CD4-positive, CD25-positive, alpha-beta regulatory T cell (primary cell): Measurements from ENCODE around the gene AOPEP. TPM values are rescaled to one million over a fixed set of nuclear protein-coding genes. Genes with fewer than 3 reads are reported as not detected.

Experiments used
- ATAC-seq, 2 donors: fragments of 150-1000 bp; cut with Tn5 transposase; one replicate each; pipeline ENCODE4 v1.10.0; 2021; ENCODE audit warnings: low read depth in 2 of 2, moderate number of reproducible peaks in 2 of 2, moderate library complexity in 1 of 2
- DNase-seq, 3 donors: peaks; one replicate each; pipeline versions ENCODE4 v3.0.0 to v3.0.0-alpha.2; 2012 to 2022; ENCODE audit warnings: mixed read lengths in 1 of 3
- H3K27ac ChIP-seq: one replicate; pipeline ENCODE4 v1.7.0; 2013; ENCODE audit warnings: mild to moderate bottlenecking, low read length; ENCODE audit not compliant: insufficient read depth, poor library complexity, severe bottlenecking
- H3K27me3 ChIP-seq: one replicate; pipeline ENCODE4 v1.7.0; 2013; ENCODE audit warnings: low read length; ENCODE audit not compliant: control insufficient read depth, insufficient read depth
- H3K36me3 ChIP-seq: one replicate; pipeline ENCODE4 v1.7.0; 2013; ENCODE audit warnings: mild to moderate bottlenecking, low read length, moderate library complexity; ENCODE audit not compliant: control insufficient read depth, insufficient read depth
- H3K4me1 ChIP-seq: 2 replicates; pipeline ENCODE4 v1.7.0; 2013; ENCODE audit warnings: mild to moderate bottlenecking, low read length; ENCODE audit not compliant: insufficient read depth, control insufficient read depth, poor library complexity, severe bottlenecking
- H3K4me3 ChIP-seq: one replicate; pipeline ENCODE4 v1.7.0; 2013; ENCODE audit warnings: low read depth, mild to moderate bottlenecking, low read length, moderate library complexity
- H3K9me3 ChIP-seq, 2 experiments: 1 replicate in 1 of 2; 2 replicates in 1 of 2; pipeline ENCODE4 v1.7.0; 2013; ENCODE audit warnings: low read length in 2 of 2, mild to moderate bottlenecking in 1 of 2, moderate library complexity in 1 of 2; ENCODE audit not compliant: control insufficient read depth in 2 of 2
- H3K27ac Mint-ChIP-seq, 3 donors: one replicate each; pipeline ENCODE4 v1.8.0; 2020 to 2022; ENCODE audit warnings: mild to moderate bottlenecking in 3 of 3, mixed read lengths in 3 of 3, moderate library complexity in 2 of 3
- H3K27me3 Mint-ChIP-seq: one replicate; pipeline ENCODE4 v1.8.0; 2022; ENCODE audit warnings: mild to moderate bottlenecking, mixed read lengths
- H3K36me3 Mint-ChIP-seq: one replicate; pipeline ENCODE4 v1.8.0; 2020; ENCODE audit warnings: mixed read lengths
- H3K4me1 Mint-ChIP-seq, 4 donors: one replicate each; pipeline ENCODE4 v1.8.0; 2020 to 2022; ENCODE audit warnings: mixed read lengths in 4 of 4, mild to moderate bottlenecking in 1 of 4
- H3K4me3 Mint-ChIP-seq, 4 donors: one replicate each; pipeline ENCODE4 v1.8.0; 2020 to 2022; ENCODE audit warnings: mild to moderate bottlenecking in 4 of 4, mixed read lengths in 4 of 4, moderate library complexity in 3 of 4
- H3K9me3 Mint-ChIP-seq, 7 donors: one replicate each; pipeline ENCODE4 v1.8.0; 2020 to 2022; ENCODE audit warnings: mixed read lengths in 7 of 7, mild to moderate bottlenecking in 3 of 7, moderate library complexity in 2 of 7
- polyA plus RNA-seq, 4 donors: library from polyadenylated mRNA; unstranded; fragments of 300-500 nt; fragmentation: Illumina TruSeq; gene quantifications; one replicate each; pipeline ENCODE4 v1.2.3, GENCODE V29; 2021
- total RNA-seq: library from RNA; stranded (reverse); gene quantifications from one replicate; pipeline ENCODE4 v1.2.3, GENCODE V29; 2022

AOPEP gene
- total and polyA plus RNA-seq, 5 donors from 2014 or later, result 4.6 to 12.9 (median 6.4) TPM

DNA sequence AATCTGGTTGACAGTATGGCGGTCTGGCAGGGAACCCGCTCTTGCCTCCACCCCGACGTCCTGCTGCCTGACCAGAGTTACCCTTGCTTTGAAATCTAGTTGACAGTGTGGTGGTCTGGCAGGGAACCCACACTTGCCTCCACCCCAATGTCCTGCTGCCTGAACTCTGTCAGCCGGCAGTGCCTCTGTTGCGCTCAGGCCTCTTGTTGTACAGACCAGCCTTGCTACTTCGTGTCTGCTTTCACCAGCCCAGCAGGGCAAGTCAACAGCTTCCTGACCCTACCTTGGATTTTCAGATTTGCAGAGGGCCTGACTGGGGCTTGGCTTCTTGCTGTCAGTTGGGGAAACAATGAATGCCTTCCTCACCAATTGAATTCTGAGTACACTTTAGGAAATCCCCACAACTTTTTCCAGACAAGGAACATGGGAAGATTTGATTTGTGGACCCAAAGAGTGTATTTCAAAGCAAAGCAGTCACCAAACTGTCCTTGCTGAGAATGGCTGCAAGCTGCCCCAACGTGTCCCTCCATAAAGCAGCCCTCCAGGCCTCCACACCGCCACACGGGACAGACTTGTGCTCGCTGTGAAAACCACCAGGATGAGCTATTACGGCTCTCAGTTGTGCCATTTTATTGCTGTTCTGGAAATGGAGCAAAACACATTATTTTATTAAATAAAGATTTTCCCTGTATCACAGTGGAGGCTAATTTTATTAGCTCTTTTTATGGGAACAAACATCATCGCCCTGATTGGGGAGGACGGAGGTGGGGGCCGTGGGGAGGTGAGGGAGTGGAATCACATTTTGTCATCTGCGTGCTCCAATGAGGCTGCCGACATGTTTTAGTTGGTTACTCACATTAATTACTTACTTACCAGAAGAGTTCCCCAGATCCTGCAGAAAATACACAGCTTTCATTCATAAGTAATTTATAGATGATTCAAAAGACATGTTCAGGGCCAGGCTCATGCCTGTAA lies 189.3 kb downstream of the AOPEP start:
- H3K9me3 ChIP-seq, result no peaks in the 10 kb centered on the region
- DNase-seq (no peak), ATAC-seq (no peak)
- no peak overlapping the region for H3K4me3 ChIP-seq
- Mint-ChIP-seq H3K9me3 (no peaks in the 10 kb centered on the region), H3K36me3 (no peaks in the 10 kb centered on the region), H3K27me3 (no peaks in the 10 kb centered on the region), H3K27ac (no peak overlapping the region), H3K4me3 (no peak overlapping the region), H3K4me1 (peaks cover 0 to 8% (median 0%) of the 10 kb centered on the region in 4 donors)
- no peaks in the 10 kb centered on the region for H3K27me3 ChIP-seq
- no peaks in the 10 kb centered on the region for H3K36me3 ChIP-seq
- no peaks in the 10 kb centered on the region for H3K4me1 ChIP-seq
- H3K27ac ChIP-seq, result no peak overlapping the region

DNA sequence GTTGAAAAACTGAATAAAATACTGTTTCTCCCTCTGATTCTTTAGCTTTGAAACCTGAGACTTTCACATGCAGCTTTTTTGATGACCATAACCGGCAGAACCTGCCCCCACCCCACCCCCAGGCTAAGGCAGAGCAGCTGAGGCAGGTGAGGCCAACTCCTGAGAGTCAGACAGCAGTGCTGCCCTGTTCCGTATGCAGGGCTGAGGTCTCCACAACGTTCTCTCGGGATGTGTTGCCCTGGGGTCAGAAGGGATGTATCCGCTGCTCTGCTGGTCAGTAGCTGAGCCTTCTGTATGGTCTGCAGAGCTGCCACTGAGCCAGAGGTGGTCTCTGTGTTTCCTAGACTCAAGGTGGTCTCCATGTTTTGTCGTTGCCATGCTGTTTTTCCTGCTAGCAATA lies 190.5 kb downstream of the AOPEP start:
- Histone ChIP-seq H3K9me3 (no peaks in the 10 kb centered on the region), H3K36me3 (no peaks in the 10 kb centered on the region), H3K27me3 (no peaks in the 10 kb centered on the region), H3K4me3 (no peak overlapping the region), H3K4me1 (no peaks in the 10 kb centered on the region), H3K27ac (no peak overlapping the region)
- H3K27ac Mint-ChIP-seq, result no peak overlapping the region
- no peak for ATAC-seq
- no peaks in the 10 kb centered on the region for H3K36me3 Mint-ChIP-seq
- H3K4me1 Mint-ChIP-seq, result peaks cover 0 to 8% (median 0%) of the 10 kb centered on the region in 4 donors
- no peaks in the 10 kb centered on the region for H3K9me3 Mint-ChIP-seq
- H3K27me3 Mint-ChIP-seq, result no peaks in the 10 kb centered on the region
- DNase-seq, result no peak
- no peak overlapping the region for H3K4me3 Mint-ChIP-seq

DNA sequence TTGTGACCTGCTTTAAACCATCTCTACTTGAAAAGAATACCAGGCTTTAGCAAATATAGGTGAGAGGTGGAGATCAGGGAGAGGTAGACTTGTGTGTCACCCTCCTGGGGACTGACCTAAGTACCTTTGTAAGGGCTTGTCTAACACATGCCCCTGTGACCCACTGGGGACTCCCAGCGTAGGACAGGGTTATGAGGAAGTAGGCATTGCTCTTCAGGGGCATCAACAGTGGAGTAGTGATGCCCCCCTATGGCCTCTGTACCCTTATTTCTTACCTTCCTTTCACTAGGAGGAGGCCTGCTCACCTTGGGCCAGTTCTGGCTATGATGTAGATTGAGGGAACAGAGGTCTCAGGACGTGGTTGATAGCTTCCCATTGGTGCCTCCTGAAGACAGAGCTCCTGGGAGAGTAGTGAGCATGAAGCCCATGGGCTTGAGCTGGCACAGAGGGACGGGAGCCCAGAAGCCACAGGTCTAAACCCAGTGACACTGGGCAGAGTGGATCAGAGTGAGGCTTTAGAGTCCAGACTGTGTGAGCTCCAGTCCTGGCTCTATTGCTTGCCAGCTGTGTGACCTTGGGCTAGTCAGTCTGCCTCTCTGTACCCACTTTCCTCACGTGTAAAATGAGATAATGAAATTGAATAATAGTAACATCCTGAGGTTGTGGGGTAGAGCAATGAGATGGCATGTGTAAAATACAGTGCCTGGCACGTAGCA lies 191.7 kb downstream of the AOPEP start:
- Histone ChIP-seq H3K27ac (no peak overlapping the region), H3K4me3 (no peak overlapping the region), H3K36me3 (no peaks in the 10 kb centered on the region), H3K9me3 (no peaks in the 10 kb centered on the region), H3K27me3 (no peaks in the 10 kb centered on the region), H3K4me1 (no peaks in the 10 kb centered on the region)
- no peaks in the 10 kb centered on the region for H3K27me3 Mint-ChIP-seq
- ATAC-seq (peak; percentile 34 to 50), DNase-seq (peak in 2 of 3 donors; percentile 14 to 43)
- no peaks in the 10 kb centered on the region for H3K36me3 Mint-ChIP-seq
- no peaks in the 10 kb centered on the region for H3K9me3 Mint-ChIP-seq
- H3K27ac Mint-ChIP-seq, result peak overlapping the region in 2 of 3 donors; percentile 6 to 67
- H3K4me1 Mint-ChIP-seq, result peaks cover 0 to 8% (median 0%) of the 10 kb centered on the region in 4 donors
- H3K4me3 Mint-ChIP-seq, result no peak overlapping the region

DNA sequence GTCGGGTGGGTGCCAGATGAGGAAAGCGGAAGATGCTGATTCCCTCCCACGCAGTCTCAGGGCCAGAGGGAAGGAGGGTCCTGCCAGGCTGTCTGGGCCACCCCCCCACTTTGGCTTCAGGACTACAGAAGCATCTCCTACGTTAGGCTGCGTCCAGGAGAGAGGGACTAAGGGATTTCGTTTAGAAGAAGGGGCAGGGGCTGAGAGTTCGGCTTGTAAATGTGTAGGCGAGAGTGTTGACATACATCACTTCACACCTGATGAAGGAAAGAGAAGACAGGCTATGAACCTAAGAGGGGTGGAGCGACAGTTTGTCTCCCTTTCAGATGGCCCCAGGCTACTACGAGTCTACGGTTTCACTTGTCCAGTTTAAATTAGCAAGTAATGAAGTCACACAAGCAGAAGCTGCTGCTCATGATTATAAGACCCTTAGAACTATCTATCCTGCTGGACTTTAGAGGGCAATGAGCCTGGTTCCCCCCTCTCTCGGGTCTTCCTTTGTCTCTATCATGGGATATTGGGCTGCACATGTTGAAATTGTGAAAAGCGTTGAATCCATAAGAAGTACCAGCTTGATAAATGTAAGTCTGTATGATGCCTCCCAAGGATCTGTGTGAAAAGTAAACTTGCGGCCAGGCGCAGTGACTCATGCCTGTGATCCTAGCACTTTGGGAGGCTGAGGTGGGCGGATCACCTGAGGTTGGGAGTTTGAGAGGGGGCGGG lies 193.0 kb downstream of the AOPEP start:
- H3K27me3 ChIP-seq, result no peaks in the 10 kb centered on the region
- peaks cover 6% of the 10 kb centered on the region for H3K36me3 Mint-ChIP-seq
- peak overlapping the region in 1 of 3 donors; percentile 42 for H3K27ac Mint-ChIP-seq
- no peaks in the 10 kb centered on the region for H3K36me3 ChIP-seq
- H3K27me3 Mint-ChIP-seq, result no peaks in the 10 kb centered on the region
- H3K4me1 Mint-ChIP-seq, result no peaks in the 10 kb centered on the region
- DNase-seq (no peak), ATAC-seq (no peak)
- no peak overlapping the region for H3K27ac ChIP-seq
- no peaks in the 10 kb centered on the region for H3K4me1 ChIP-seq
- no peaks in the 10 kb centered on the region for H3K9me3 Mint-ChIP-seq
- H3K4me3 ChIP-seq, result no peak overlapping the region
- H3K9me3 ChIP-seq, result no peaks in the 10 kb centered on the region
- H3K4me3 Mint-ChIP-seq, result no peak overlapping the region

DNA sequence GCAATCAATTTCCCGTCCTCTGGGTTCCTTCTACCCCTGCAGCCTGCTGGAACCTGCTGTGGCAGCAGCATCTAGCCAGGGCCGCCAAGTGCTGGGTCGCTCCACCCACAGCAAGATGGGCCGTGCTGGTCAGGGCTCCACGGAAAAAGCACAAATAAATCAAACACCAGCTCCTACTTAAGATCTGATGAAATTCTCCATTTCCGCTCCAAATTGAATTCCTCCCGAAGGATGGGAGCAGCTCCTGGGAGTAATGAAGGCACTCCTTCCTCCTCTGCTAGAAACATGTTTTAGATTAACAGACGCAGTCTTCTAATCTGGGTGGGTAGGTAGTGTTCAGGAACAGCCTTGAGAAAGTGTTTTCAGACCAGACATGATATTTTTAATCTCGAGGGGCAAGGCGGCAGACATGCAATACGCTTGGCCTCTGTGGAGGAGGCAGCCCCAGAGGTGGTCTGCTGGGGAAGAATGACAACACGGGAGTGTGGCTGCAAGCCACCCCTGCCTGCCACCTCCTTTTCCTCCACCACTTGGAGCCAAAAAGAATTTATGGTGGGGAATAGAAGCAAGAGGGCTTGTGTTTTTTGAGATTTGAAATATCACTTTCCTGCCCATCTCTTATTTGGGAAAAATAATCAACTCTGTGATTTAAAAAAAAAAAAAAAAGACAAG lies 194.1 kb downstream of the AOPEP start:
- H3K27me3 Mint-ChIP-seq, result no peaks in the 10 kb centered on the region

DNA sequence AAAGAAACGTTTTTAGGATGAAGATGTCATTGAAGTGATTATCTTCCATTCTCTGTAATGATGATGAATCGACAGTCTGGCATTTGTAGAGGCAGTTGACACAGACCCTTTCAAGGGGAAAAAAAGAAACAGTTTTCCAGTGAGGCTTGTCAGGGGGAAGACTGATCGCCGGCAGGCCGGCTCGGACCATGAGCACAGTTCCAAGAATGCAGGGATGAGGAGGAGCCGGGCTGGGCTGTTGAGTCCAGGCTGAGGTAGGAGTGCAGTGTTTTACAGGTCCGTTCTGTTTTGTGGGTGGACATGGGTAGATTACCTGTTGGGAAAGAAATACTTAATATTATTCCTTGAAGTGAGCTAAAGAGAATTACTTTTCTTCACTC lies 194.6 kb downstream of the AOPEP start:
- Histone ChIP-seq H3K27ac (no peak overlapping the region), H3K4me1 (no peaks in the 10 kb centered on the region), H3K27me3 (no peaks in the 10 kb centered on the region), H3K9me3 (no peaks in the 10 kb centered on the region), H3K36me3 (no peaks in the 10 kb centered on the region), H3K4me3 (no peak overlapping the region)
- Mint-ChIP-seq H3K9me3 (no peaks in the 10 kb centered on the region), H3K27ac (peak overlapping the region in 2 of 3 donors; percentile 6 to 84), H3K4me3 (no peak overlapping the region), H3K4me1 (no peaks in the 10 kb centered on the region), H3K27me3 (no peaks in the 10 kb centered on the region), H3K36me3 (peaks cover 10% of the 10 kb centered on the region)
- ATAC-seq, result no peak
- DNase-seq, result no peak

More for the DNA sequence above, 194.1 kb downstream of the AOPEP start:
- Histone ChIP-seq H3K4me3 (no peak overlapping the region), H3K36me3 (no peaks in the 10 kb centered on the region), H3K9me3 (no peaks in the 10 kb centered on the region), H3K4me1 (no peaks in the 10 kb centered on the region), H3K27ac (no peak overlapping the region), H3K27me3 (no peaks in the 10 kb centered on the region)
- Mint-ChIP-seq H3K4me3 (no peak overlapping the region), H3K9me3 (no peaks in the 10 kb centered on the region), H3K4me1 (no peaks in the 10 kb centered on the region), H3K36me3 (peaks cover 7% of the 10 kb centered on the region), H3K27ac (peak overlapping the region; percentile 6 to 59 (median 35))
- DNase-seq (no peak), ATAC-seq (no peak)

DNA sequence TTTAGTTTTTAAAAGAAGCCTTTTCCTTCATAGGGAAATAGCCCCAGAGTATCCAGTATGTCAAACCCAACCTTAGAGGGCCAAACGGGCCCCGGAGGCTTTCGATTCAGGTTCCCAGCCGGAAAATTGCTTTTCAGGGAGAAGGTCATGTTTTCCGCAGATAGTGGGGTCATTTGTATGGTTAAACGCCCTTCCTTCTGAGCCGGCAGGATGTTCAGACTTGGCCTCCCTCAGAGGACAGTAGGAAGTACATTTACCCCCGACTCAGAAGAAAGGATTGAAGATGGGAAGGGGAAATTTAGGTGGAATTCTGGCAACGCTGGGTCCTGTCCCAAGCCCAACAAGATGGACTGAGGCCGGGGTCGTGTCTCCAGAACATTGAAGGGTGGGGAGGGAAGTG lies 195.2 kb downstream of the AOPEP start:
- no peaks in the 10 kb centered on the region for H3K4me1 ChIP-seq
- Mint-ChIP-seq H3K9me3 (no peaks in the 10 kb centered on the region), H3K4me1 (no peaks in the 10 kb centered on the region), H3K27me3 (no peaks in the 10 kb centered on the region), H3K36me3 (peaks cover 12% of the 10 kb centered on the region), H3K4me3 (no peak overlapping the region), H3K27ac (peak overlapping the region in 2 of 3 donors; percentile 27 to 84)
- no peak overlapping the region for H3K4me3 ChIP-seq
- no peaks in the 10 kb centered on the region for H3K36me3 ChIP-seq
- no peak overlapping the region for H3K27ac ChIP-seq
- DNase-seq (no peak), ATAC-seq (no peak)
- no peaks in the 10 kb centered on the region for H3K9me3 ChIP-seq
- no peaks in the 10 kb centered on the region for H3K27me3 ChIP-seq
